ENCODE data around the gene THAP5.
"Not testable (repeated sequence)": the region's sequence is repeated elsewhere in the genome, so short reads cannot be mapped to it uniquely, and the experiment has no call there.

Gene THAP5

DNA sequence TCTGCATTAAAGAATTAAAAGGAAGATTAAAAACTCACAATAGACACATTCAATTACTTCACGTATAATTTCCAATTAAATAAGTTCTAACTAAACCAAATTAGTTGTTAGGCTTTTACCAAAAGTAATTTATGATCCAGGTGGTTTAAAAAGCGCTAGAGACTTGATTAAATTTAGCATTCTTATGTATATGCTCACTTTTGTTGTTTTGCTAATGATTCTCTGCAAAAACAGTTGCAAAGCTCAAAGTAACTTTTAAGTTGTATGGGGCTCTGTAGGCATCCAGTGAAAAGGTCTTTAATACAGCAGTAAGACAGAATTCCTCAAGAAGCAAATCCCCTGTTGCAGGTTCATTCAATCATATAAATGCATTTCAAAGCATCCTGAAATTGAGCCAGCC lies 28.0 kb downstream of the THAP5 start:
- TF ChIP-seq CTCF (IDR thresholded peaks at IDR 0.05; ENCODE audit: extremely low read depth, missing control alignments): no peak
- no peak for DNase-seq (ENCODE audit: low spot score)

DNA sequence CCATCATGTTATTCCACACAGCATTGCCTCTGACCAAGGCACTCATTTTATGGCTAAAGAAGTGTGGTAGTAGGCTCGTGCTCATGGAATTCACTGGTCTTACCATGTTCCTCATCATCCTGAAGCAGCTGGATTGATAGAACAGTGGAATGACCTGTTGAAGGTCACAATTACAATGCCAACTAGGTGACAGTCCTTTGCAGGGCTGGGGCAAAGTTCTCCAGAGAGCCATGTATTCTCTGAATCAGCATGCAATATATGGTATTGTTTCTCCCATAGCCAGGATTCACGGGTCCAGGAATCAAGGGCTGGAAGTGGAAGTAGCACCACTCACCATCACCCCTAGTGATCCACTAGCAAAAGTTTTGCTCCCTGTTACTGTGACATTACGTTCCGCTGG lies 30.8 kb downstream of the THAP5 start:
- DNase-seq (ENCODE audit: low spot score): not testable (repeated sequence)

DNA sequence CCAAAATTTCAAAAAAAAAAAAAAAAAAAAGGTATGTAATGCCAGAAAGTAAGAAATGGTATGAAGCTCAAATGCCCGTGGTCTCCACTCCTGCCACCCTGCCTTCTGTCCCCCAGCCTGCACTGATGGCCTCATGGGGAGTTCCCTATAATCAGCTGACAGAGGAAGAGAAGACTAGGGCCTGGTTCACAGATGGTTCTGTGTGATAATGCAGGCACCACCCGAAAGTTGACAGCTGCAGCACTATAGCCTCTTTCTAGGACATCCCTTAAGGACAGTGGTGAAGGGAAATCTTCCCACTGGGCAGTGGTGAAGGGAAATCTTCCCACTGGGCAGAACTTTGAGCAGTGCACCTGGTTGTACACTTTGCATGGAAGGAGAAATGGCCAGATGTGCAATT lies 31.3 kb downstream of the THAP5 start:
- DNase-seq (ENCODE audit: low spot score): not testable (repeated sequence)

DNA sequence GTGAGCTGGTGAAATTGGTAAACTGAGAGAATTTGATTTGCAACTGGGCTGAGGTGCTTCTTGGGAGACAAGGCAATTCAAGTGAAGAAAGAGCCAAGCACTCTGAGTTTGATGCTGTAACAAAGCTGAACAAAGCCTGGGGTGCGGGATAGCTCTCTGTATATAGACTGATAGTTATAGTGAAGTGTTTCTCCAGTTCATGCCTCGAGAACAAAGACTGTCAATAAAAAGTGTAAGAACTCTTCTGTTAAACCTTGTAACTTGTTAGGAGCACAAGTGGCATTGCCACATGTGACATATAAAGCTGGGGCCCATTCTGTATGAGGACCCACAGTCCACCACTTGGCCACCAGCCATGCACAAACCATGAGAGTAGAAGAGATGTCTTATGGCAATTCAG lies 32.3 kb downstream of the THAP5 start:
- DNase-seq (ENCODE audit: low spot score): no peak

GRCh38 chr7:108535744-108536143 lies 33.8 kb downstream of the THAP5 start:
- no peak for DNase-seq (ENCODE audit: low spot score)
- TF ChIP-seq CTCF (IDR thresholded peaks at IDR 0.05; ENCODE audit: extremely low read depth, missing control alignments): no peak

More for the DNA sequence above, 32.3 kb downstream of the THAP5 start:
- no peak for TF ChIP-seq CTCF (IDR thresholded peaks at IDR 0.05; ENCODE audit: extremely low read depth, missing control alignments)

DNA sequence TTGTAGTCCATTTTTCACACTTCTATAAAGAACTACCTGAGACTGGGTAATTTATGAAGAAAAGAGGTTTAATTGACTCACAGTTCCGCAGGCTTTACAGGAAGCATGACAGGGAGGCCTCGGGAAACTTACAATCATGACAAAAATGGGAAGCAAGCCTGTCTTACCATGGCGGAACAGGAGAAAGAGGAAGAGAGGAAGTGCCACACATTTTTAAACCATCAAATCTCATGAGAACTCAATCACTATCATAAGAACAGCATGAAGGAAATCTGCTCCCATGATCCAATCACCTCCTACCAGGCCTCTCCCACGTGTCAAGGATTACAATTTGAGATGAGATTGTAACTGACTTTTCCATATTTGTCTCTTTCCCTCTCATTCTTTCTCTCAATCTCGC lies 34.2 kb downstream of the THAP5 start:
- TF ChIP-seq CTCF (IDR thresholded peaks at IDR 0.05; ENCODE audit: extremely low read depth, missing control alignments): no peak
- no peak for DNase-seq (ENCODE audit: low spot score)

DNA sequence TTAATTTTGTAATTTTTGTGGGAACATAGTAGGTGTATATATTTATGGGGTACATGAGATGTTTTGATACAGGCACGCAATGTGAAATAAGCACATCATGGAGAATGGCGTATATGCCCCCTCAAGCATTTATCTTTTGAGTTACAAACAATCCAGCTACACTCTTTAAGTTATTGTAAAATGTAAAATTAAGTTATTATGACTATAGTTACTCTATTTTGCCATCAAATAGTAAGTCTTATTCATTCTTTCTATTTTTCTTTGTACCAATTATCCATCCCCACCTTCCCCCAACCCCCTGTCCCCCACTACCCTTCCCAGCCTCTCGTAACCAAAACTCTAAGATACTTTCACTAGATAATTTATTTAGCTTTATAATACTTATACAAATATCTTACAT lies 35.8 kb downstream of the THAP5 start:
- no peak for TF ChIP-seq CTCF (IDR thresholded peaks at IDR 0.05; ENCODE audit: extremely low read depth, missing control alignments)
- no peak for DNase-seq (ENCODE audit: low spot score)

- no peak for TF ChIP-seq CTCF (IDR thresholded peaks at IDR 0.05; ENCODE audit: extremely low read depth, missing control alignments)
- no peak for DNase-seq (ENCODE audit: low spot score)
These were observed 40.2 kb downstream of the THAP5 start for GRCh38 chr7:108529341-108529740.

GRCh38 chr7:108528183-108528712 lies 41.3 kb downstream of the THAP5 start:
- no peak for TF ChIP-seq CTCF (IDR thresholded peaks at IDR 0.05; ENCODE audit: extremely low read depth, missing control alignments)

More at GRCh38 chr7:108528183-108528712, 41.3 kb downstream of the THAP5 start:
- DNase-seq (ENCODE audit: low spot score): no peak

All from GM20000 (cell line).